GM23338 (cell line): ENCODE measurements around the gene C2orf68.

Experiments used
- EZH2 ChIP-seq: fragments of 200-600 bp; sonication (generic); IDR thresholded peaks from one replicate; pipeline ENCODE4 v1.8.0; 2017; ENCODE audit warnings: antibody characterized with exemption, mild to moderate bottlenecking, low read depth; ENCODE audit not compliant: unreplicated experiment
- POLR2AphosphoS5 ChIP-seq: IDR thresholded peaks from 2 replicates; pipeline ENCODE4 v1.6.1; 2016; ENCODE audit warnings: antibody characterized with exemption, low read depth
- STAT1 ChIP-seq: IDR thresholded peaks from one replicate; pipeline ENCODE4 v1.6.1; 2016; ENCODE audit warnings: antibody characterized with exemption; ENCODE audit not compliant: unreplicated experiment
- TF ChIP-seq, protein P1 (sequence below), 2 experiments: fragments of 200-600 bp in 1 of 2; sonication (generic) in 1 of 2; conservative IDR thresholded peaks; 2 replicates each; pipeline versions ENCODE4 v1.5.1 to v1.6.1; 2016 to 2017; ENCODE audit warnings: antibody characterized with exemption in 2 of 2, low read depth in 2 of 2, mild to moderate bottlenecking in 2 of 2, moderate library complexity in 1 of 2
- TF ChIP-seq, protein P2 (sequence below): IDR thresholded peaks from one replicate; pipeline ENCODE4 v1.6.1; 2018; ENCODE audit warnings: antibody characterized with exemption; ENCODE audit not compliant: unreplicated experiment

DNA sequence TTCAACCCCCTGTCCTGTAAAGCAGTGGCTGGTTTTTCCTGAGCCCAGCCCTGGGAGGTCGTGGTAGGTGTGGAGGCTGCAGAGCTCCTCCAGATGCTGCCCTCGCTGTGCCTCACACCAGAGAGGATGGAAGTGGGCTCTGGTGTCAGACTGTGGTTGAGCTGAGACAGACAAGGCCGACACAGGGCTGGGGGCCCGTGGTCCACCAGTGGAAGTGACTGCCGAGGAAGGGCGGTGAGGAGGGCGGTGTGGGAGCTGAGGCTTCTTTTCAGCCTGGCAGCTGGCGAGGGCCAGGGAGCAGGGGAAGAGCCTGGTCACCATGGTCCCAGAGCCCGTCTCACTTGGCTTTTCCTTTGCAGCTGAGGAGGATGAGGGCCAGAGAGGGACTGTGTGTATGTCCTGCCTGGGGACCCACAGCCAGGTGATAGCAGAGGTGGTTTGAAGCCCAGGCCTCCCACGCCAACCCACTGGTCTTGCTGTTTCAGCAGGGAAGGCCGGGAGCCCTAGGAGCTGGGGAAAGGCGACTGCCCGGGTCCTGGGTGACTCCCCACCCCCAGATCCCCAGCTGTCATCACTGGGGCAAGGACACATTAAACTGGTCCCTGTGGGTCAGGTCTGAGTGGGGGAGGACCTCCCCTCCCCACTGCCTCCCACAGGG lies 47.6 kb upstream of the C2orf68 start:
- TF ChIP-seq, protein P1, sequence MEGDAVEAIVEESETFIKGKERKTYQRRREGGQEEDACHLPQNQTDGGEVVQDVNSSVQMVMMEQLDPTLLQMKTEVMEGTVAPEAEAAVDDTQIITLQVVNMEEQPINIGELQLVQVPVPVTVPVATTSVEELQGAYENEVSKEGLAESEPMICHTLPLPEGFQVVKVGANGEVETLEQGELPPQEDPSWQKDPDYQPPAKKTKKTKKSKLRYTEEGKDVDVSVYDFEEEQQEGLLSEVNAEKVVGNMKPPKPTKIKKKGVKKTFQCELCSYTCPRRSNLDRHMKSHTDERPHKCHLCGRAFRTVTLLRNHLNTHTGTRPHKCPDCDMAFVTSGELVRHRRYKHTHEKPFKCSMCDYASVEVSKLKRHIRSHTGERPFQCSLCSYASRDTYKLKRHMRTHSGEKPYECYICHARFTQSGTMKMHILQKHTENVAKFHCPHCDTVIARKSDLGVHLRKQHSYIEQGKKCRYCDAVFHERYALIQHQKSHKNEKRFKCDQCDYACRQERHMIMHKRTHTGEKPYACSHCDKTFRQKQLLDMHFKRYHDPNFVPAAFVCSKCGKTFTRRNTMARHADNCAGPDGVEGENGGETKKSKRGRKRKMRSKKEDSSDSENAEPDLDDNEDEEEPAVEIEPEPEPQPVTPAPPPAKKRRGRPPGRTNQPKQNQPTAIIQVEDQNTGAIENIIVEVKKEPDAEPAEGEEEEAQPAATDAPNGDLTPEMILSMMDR (conservative IDR thresholded peaks at IDR 0.05; ENCODE audit: low read depth in 2 of 2), result no peak
- TF ChIP-seq, protein P2, sequence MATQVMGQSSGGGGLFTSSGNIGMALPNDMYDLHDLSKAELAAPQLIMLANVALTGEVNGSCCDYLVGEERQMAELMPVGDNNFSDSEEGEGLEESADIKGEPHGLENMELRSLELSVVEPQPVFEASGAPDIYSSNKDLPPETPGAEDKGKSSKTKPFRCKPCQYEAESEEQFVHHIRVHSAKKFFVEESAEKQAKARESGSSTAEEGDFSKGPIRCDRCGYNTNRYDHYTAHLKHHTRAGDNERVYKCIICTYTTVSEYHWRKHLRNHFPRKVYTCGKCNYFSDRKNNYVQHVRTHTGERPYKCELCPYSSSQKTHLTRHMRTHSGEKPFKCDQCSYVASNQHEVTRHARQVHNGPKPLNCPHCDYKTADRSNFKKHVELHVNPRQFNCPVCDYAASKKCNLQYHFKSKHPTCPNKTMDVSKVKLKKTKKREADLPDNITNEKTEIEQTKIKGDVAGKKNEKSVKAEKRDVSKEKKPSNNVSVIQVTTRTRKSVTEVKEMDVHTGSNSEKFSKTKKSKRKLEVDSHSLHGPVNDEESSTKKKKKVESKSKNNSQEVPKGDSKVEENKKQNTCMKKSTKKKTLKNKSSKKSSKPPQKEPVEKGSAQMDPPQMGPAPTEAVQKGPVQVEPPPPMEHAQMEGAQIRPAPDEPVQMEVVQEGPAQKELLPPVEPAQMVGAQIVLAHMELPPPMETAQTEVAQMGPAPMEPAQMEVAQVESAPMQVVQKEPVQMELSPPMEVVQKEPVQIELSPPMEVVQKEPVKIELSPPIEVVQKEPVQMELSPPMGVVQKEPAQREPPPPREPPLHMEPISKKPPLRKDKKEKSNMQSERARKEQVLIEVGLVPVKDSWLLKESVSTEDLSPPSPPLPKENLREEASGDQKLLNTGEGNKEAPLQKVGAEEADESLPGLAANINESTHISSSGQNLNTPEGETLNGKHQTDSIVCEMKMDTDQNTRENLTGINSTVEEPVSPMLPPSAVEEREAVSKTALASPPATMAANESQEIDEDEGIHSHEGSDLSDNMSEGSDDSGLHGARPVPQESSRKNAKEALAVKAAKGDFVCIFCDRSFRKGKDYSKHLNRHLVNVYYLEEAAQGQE, result no peak
- TF ChIP-seq STAT1 (no peak), EZH2 (no peak), POLR2AphosphoS5 (no peak)
